ENCODE results near the gene GUCA1C. TPM values are rescaled to one million over a fixed set of nuclear protein-coding genes. Genes with fewer than 3 reads are reported as not detected.

The GUCA1C gene
- total and polyA plus RNA-seq, 10 of the 15 experiments (the other 5 are each of a cell fraction or from before 2014, with no cell fraction given): not detected

DNA sequence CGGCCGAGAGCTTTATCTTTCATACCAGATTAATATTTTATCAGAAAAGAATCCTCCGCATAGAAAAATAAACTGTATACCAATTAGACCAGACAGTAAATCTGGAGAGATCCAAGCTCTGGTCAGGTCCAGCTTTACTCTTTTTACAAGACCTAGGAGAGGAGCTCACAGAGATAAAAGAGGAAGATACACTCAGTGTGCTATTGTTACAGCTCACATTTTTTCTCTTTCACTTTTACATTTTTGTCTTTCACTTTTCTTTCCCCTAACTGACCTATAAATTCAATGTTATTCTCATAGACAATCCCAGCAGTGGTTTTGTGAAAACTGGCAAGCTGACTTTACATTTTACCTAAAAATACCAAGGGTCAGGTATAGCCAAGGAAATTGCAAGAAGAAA lies 55.8 kb downstream of the GUCA1C start:
- Histone ChIP-seq H3K36me3 (ENCODE audit: control insufficient read depth in 2 of 2, insufficient read depth in 2 of 2, low read length in 1 of 2) (no peaks in the 10 kb centered on the region), H3K4me3 (no peak overlapping the region), H3K9ac (ENCODE audit: control insufficient read depth, insufficient read depth, low read length) (no peak overlapping the region), H3K27me3 (replicated peaks in 1 of 2; ENCODE audit: control insufficient read depth in 2 of 2, insufficient read depth in 2 of 2, low read length in 1 of 2) (no peaks in the 10 kb centered on the region), H4K20me1 (ENCODE audit: control insufficient read depth, insufficient read depth) (no peaks in the 10 kb centered on the region), H3K79me2 (ENCODE audit: control insufficient read depth, insufficient read depth, low read length) (no peaks in the 10 kb centered on the region), H3K4me1 (ENCODE audit: control insufficient read depth, insufficient read depth, low read length) (no peaks in the 10 kb centered on the region), H3K27ac (ENCODE audit: control insufficient read depth, insufficient read depth) (no peak overlapping the region), H3K9me3 (replicated peaks; ENCODE audit: control insufficient read depth, insufficient read depth, low read length) (no peaks in the 10 kb centered on the region), H3K4me2 (ENCODE audit: control insufficient read depth, insufficient read depth) (no peak overlapping the region), H2AFZ (ENCODE audit: control insufficient read depth, low read depth, low read length) (peak overlapping the region; percentile 19; the same call in 1 of the 2 replicates)
- ATAC-seq (peak; percentile 64), DNase-seq (ENCODE audit: low read depth, low spot score) (no peak), FAIRE-seq (peak; percentile 18)
- SMC1A ChIA-PET (ENCODE audit: uncharacterized antibody, unreplicated experiment): interaction anchor here (1.2 to 1.3 kb wide), 2 partner anchors 11 to 22 kb away, joined by 4 read pairs; no protein-coding TSS in a partner anchor
- RAD21 ChIA-PET (ENCODE audit: unreplicated experiment): interaction anchor here (0.9 kb wide), 1 partner anchor 13 kb away, joined by 4 read pairs; no protein-coding TSS in a partner anchor
- POLR2A ChIA-PET: no interaction called here
- CTCF ChIA-PET: interaction anchor here (1.9 kb wide), 1 partner anchor 17 kb away, joined by 9 read pairs; no protein-coding TSS in a partner anchor
- in situ Hi-C loops (cut with MboI) (no loop called here), intact Hi-C loops (cut with micrococcal nuclease; ENCODE audit: unreplicated experiment) (no loop called here)
- no TSS peak for BruUV-seq (replicated peaks)
- 86% methylated on average over 3 of the region's 3 CpGs for WGBS (ENCODE audit: insufficient coverage, insufficient replicate concordance, low lambda C conversion rate, missing lambda C conversion rate)
- TF ChIP-seq CEBPB (IDR thresholded peaks at IDR 0.05; ENCODE audit: borderline replicate concordance in 1 of 2, low read depth in 2 of 2, low read length in 2 of 2) (no peak), HCFC1 (IDR thresholded peaks at IDR 0.05; ENCODE audit: low read length) (no peak), ASH2L (IDR thresholded peaks at IDR 0.05; ENCODE audit: borderline replicate concordance, low read depth) (no peak), TCF12 (IDR thresholded peaks at IDR 0.05; ENCODE audit: low read depth, low read length) (no peak), IRF4 (IDR thresholded peaks at IDR 0.05; ENCODE audit: low read depth, low read length) (no peak), ZZZ3 (IDR thresholded peaks at IDR 0.05; ENCODE audit: control insufficient read depth, insufficient read length, low read depth) (no peak)
- TF ChIP-seq, protein P1, sequence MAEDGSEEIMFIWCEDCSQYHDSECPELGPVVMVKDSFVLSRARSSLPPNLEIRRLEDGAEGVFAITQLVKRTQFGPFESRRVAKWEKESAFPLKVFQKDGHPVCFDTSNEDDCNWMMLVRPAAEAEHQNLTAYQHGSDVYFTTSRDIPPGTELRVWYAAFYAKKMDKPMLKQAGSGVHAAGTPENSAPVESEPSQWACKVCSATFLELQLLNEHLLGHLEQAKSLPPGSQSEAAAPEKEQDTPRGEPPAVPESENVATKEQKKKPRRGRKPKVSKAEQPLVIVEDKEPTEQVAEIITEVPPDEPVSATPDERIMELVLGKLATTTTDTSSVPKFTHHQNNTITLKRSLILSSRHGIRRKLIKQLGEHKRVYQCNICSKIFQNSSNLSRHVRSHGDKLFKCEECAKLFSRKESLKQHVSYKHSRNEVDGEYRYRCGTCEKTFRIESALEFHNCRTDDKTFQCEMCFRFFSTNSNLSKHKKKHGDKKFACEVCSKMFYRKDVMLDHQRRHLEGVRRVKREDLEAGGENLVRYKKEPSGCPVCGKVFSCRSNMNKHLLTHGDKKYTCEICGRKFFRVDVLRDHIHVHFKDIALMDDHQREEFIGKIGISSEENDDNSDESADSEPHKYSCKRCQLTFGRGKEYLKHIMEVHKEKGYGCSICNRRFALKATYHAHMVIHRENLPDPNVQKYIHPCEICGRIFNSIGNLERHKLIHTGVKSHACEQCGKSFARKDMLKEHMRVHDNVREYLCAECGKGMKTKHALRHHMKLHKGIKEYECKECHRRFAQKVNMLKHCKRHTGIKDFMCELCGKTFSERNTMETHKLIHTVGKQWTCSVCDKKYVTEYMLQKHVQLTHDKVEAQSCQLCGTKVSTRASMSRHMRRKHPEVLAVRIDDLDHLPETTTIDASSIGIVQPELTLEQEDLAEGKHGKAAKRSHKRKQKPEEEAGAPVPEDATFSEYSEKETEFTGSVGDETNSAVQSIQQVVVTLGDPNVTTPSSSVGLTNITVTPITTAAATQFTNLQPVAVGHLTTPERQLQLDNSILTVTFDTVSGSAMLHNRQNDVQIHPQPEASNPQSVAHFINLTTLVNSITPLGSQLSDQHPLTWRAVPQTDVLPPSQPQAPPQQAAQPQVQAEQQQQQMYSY (CRISPR knock-in tag; IDR thresholded peaks at IDR 0.05): no peak

All from GM12878 (cell line).